A172 (cell line): ENCODE results near the gene RNU4-1. TPM values are rescaled to one million over a fixed set of nuclear protein-coding genes. Genes with fewer than 3 reads are reported as not detected.

Experiments used
- DNase-seq: peaks from one replicate; pipeline ENCODE4 v3.0.0-alpha.2; 2015; ENCODE audit warnings: low spot score
- total RNA-seq: library from RNA; depleted of rRNA; stranded (reverse); fragments of >200 nt; shearing (Covaris generic); gene quantifications from 2 replicates; pipeline ENCODE4 v1.2.3, GENCODE V29; 2014

Gene RNU4-1
- total RNA-seq, 1 experiment from 2014 or later, result under 0.01 TPM

GRCh38 chr12:120290609-120291305 is 2.3 kb downstream of the RNU4-1 start:
- DNase-seq, result peak; percentile 27

GRCh38 chr12:120287491-120287890 is 5.5 kb downstream of the RNU4-1 start:
- DNase-seq, result no peak

GRCh38 chr12:120286768-120287490 is 6.1 kb downstream of the RNU4-1 start:
- DNase-seq, result no peak

- DNase-seq, result no peak
Observed at GRCh38 chr12:120284381-120284780, 8.7 kb downstream of the RNU4-1 start.

- DNase-seq, result no peak
Observed at GRCh38 chr12:120283318-120283717, 9.7 kb downstream of the RNU4-1 start.

- DNase-seq, result no peak
Observed at GRCh38 chr12:120278137-120279069, 14.6 kb downstream of the RNU4-1 start.

GRCh38 chr12:120276734-120277133 is 16.3 kb downstream of the RNU4-1 start:
- no peak for DNase-seq

- no peak for DNase-seq
Observed at GRCh38 chr12:120267736-120268135, 25.3 kb downstream of the RNU4-1 start.

- DNase-seq, result no peak
Observed at GRCh38 chr12:120266180-120266870, 26.7 kb downstream of the RNU4-1 start.

GRCh38 chr12:120265473-120266179 is 27.4 kb downstream of the RNU4-1 start, which contains the start of gene PXN:
Gene PXN (minus strand): TSS chr12:120265730. CDS start chr12:120265629, 101 bp downstream.
- DNase-seq, result peak; percentile 67

GRCh38 chr12:120264904-120265472 is 28.0 kb downstream of the RNU4-1 start:
- no peak for DNase-seq

- peak; percentile 30 for DNase-seq
Observed at GRCh38 chr12:120264086-120264903, 28.7 kb downstream of the RNU4-1 start.

- DNase-seq, result no peak
Observed at GRCh38 chr12:120263748-120264085, 29.3 kb downstream of the RNU4-1 start.

GRCh38 chr12:120262852-120263747 is 29.9 kb downstream of the RNU4-1 start:
- peak; percentile 39 for DNase-seq

GRCh38 chr12:120261951-120262851 is 30.8 kb downstream of the RNU4-1 start:
- DNase-seq, result peak; percentile 96

GRCh38 chr12:120260607-120261006 is 32.4 kb downstream of the RNU4-1 start:
- DNase-seq, result no peak

GRCh38 chr12:120259418-120260202 is 33.4 kb downstream of the RNU4-1 start:
- no peak for DNase-seq
